HG03354 (cell line): ENCODE results near the gene THRB.
"Not testable (repeated sequence)": the region's sequence is repeated elsewhere in the genome, so short reads cannot be mapped to it uniquely, and the experiment has no call there.

Experiments used
- ATAC-seq: cut with Tn5 transposase; IDR thresholded peaks from one replicate; pipeline ENCODE4 v1.9.1; 2021; ENCODE audit warnings: mild to moderate bottlenecking; ENCODE audit not compliant: unreplicated experiment, poor library complexity, severe bottlenecking

THRB gene

DNA sequence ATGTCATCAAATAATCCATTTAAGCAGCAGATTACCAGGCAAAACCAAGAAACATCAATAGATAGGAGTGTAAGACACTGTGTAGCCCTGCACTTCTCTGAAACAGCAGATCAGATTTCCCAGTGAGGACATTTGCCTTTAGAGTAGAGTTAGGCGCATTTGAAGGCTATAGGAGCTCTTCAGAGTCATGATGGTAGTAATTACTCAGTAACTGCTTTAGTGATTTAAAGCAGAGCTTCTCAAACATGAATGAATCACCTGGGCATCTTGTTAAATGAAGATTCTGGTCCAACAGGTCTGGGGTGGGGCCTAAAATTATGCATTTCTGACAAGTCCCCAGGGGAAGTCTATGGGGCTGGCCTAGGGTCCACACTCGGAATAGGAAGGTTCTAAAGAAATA, 36.9 kb downstream of the THRB start:
- ATAC-seq, result no peak

DNA sequence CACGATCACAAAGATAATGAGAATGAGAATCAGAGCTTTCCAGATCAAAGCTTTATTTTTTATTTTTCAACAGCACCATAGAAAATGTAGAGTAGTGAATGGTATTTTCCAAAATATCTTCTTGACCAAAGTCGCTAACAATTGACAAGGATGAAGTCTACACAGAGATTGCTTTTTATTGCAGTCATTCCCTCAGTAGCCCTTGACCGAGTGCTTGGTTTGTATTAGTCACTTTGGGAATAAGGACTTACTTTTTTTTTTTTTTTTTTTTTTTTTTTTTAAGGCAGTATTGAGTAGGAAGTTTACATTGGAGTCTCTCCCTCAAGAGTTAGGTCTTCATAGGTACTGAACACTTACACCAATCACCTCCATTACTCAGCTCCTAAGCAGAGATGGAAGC, 39.8 kb downstream of the THRB start:
- no peak for ATAC-seq

- ATAC-seq, result no peak
These were observed 40.3 kb downstream of the THRB start for GRCh38 chr3:24454393-24454792.

- no peak for ATAC-seq
These were observed 43.1 kb downstream of the THRB start for GRCh38 chr3:24451461-24452099.

DNA sequence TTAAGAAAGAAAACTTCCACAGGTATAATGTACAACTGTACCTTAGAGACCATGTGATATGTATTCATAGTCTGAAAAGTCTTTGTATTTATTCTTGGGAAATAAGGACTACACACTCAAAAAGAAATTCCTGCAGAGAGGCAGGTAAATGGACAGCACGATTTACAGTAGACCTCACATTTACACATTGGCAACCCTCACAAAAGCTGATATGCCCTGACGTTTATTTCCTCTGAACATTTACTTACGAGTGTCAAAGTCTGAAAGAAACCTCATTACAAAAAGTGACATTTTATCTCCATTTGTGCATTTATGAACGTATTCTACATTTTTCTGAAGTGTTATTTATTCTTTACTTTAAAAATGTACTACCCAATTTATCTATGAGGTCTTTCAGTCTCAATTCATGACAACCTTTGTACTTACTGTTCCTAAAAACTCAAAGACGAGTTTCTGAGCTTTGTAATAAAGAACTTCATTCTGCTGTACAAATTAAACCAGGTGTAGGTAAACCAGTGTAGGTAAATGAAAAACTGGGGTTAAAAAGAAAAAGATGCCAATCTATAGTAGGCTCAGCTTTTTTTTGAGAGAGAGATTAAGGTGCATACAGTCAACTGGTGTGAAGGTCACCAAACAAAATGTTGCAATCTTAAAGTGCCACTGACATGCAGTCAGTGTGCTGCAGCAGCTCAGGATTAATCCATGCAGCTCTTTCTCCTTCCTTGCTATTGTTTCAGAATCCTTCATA, 44.3 kb downstream of the THRB start:
- no peak for ATAC-seq

- ATAC-seq, result no peak
These were observed 46.8 kb downstream of the THRB start for GRCh38 chr3:24447836-24448235.

- ATAC-seq, result no peak
These were observed 48.6 kb downstream of the THRB start for GRCh38 chr3:24446032-24446431.

GRCh38 chr3:24443476-24443875, 51.2 kb downstream of the THRB start:
- ATAC-seq, result no peak

- ATAC-seq, result no peak
These were observed 53.7 kb downstream of the THRB start for GRCh38 chr3:24440760-24441464.

- no peak for ATAC-seq
These were observed 55.6 kb downstream of the THRB start for GRCh38 chr3:24439021-24439420.

GRCh38 chr3:24437326-24437725, 57.3 kb downstream of the THRB start:
- ATAC-seq, result no peak

DNA sequence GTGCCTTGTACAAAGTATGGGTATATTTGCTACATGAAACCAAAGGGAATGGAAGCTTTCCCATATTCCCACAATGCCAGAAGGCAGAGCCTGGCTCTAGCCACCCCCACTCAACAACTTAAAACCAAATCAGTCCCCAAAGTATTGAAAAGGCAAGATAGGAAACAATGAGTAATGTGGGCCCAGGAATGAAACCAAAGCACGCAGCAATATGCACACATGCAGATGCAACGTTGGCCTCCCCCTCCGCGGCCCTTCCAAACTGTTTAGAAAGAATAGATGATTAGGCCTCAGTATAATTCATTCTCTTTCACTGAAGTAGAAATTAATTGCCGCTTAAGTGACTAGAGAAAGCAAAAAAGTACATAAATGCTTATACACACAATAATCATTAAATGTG, 59.1 kb downstream of the THRB start:
- no peak for ATAC-seq

DNA sequence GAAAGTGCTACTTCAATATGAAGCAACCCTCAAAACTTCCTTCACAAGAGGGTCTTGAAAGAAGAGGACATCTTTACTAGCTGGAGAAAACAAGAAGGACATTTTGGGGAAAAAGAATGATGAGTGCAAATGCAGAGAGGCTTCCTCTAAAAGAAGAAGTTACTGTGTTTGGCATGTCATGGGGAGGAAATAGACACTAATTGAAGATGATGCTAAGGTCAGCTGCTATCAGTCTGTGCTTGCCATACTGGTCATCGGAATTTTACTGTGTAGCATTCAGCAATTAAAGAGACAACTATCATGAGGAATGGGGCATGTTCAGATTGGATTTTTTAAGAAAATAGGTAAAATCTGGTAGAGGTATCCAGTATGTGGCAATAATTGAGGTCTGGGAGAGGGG, 60.0 kb downstream of the THRB start:
- ATAC-seq, result no peak

DNA sequence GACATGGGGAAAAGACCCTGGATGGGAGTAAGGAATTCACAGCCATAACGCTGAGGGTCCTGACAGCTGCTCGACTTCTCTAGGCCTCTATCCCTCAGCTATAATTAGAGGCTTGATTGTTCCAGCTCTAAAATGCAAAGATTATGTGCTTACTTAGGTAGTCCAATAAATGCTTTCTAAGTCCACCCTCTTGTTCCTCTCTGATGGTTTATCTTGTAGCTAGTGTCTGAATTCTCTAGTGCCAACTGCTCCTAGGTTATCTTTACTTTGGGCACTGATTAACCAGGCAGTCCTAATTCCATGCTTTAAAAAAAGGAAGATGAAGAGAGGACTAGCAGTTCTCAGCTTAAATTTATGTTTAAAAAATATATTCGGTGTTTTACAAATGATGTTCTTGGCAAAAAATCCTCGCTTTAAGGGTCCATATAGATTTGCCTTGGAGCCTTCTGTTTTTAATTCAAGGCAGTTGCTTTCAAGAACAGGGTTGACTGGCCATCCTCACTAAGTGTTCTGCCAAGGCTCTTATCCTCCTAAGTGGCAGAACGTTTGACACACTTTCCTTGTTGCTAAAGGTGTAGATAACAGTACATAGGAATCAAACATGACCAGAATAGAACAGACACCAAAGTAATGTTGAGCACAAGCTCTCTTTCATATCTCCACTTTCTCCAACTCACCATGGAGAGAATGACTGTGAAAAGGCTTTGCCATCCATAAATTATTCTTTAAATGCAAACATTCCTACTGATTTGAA, 60.6 kb downstream of the THRB start:
- no peak for ATAC-seq

DNA sequence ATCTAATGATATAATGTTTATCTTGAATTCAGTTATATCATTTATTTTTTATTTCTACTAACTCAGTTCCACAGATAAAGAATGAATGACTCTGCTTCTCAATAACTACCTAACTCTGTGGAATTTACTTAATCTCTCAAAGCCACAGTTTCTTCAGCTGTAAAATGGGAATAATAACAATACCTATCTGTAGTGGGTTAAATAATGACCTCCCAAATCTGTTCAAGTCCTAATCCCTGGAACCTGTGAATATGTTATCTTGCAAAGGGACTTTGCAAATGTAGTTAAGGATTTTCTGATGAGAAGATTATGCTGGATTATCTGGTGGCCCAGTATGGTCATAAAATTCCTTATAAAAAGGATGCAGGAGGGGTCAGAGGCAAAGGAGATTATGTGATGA, 61.7 kb downstream of the THRB start:
- ATAC-seq, result no peak

GRCh38 chr3:24428481-24428880, 66.2 kb downstream of the THRB start:
- ATAC-seq, result no peak

- ATAC-seq, result no peak
These were observed 67.8 kb downstream of the THRB start for GRCh38 chr3:24426896-24427295.

DNA sequence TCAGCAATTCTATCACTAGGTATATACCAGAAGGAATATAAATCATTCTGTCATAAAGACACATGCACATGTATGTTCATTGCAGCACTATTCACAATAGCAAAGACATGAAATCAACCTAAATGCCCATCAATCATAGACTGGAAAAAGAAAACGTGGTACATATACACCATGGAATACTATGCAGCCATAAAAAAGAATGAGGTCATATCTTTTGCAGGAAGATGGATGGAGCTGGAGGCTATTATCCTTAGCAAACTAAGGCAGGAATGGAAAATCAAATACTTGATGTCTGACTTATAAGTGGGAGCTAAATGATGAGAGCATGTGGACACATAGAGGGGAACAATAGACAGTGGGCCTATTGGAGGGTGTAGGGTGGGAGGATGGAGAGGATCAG, 73.8 kb downstream of the THRB start:
- ATAC-seq, result not testable (repeated sequence)

DNA sequence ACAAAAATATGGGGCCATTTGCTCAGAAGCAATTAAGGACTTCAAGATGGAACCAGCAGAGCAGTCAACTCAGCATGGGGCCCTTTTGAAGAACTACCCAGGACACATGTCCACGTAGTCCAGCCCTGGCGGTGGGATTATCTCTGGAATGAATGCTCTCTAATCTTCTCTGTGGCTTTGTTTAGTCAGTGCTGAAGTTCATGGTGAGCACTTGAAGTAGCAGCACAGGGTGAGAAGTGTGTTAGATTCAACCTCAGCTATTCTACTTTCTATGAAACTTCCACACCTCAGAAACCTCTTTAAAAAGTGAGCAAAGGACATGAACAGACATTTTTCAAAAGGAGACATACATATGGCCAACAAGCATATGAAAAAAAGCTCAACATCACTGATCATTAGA, 74.4 kb downstream of the THRB start:
- no peak for ATAC-seq

- no peak for ATAC-seq
These were observed 75.4 kb downstream of the THRB start for GRCh38 chr3:24419067-24419791.
